PFSK-1 (cell line): ENCODE results near the gene RBM20.

Experiments used
- FOXP2 ChIP-seq: optimal IDR thresholded peaks from 2 replicates; pipeline ENCODE3; 2011; ENCODE audit warnings: borderline replicate concordance, control low read depth, inconsistent platforms; ENCODE audit not compliant: insufficient read depth; ENCODE audit errors: extremely low read length, extremely low read depth
- POLR2AphosphoS5 ChIP-seq: IDR thresholded peaks from 2 replicates; pipeline ENCODE4 v1.6.1; 2012; ENCODE audit warnings: low read depth, mild to moderate bottlenecking, control low read depth, low read length, moderate library complexity
- SIN3A ChIP-seq: IDR thresholded peaks from 2 replicates; pipeline ENCODE4 v1.6.1; 2012; ENCODE audit warnings: mild to moderate bottlenecking, low read length, moderate library complexity, borderline replicate concordance; ENCODE audit not compliant: insufficient read depth
- TAF1 ChIP-seq: IDR thresholded peaks from 2 replicates; pipeline ENCODE4 v1.6.1; 2012; ENCODE audit warnings: low read length, control low read depth, borderline replicate concordance; ENCODE audit not compliant: insufficient read depth
- TF ChIP-seq, protein P1 (sequence below), 2 experiments: IDR thresholded peaks; 2 replicates each; pipeline versions ENCODE4 v1.6.1 to v1.8.0; 2011 to 2012; ENCODE audit warnings: low read depth in 2 of 2, low read length in 2 of 2, control low read depth in 1 of 2, inconsistent platforms in 1 of 2, mild to moderate bottlenecking in 1 of 2, moderate library complexity in 1 of 2; ENCODE audit not compliant: insufficient read depth in 1 of 2

Gene RBM20

DNA sequence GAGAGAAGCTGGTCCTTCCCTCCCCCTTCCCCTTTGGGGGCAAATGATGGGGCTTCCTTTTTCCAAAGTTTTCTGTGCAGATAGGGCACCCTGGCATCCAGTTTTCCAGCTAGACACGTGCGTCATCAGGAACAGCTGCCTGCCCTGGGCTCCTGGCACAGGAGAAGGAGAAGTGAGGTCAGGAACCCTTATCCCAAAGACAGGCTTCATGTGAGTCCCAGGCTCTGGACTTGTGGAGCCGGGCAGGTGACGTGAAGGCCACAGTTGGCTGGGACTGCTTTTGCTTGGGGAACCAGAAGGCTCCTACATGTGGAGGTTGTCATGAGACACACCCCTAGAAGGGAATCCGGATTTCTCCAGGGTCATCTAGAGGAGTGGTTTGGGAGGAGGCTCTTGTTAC is 66.5 kb downstream of the RBM20 start:
- no peak for TF ChIP-seq FOXP2
- TF ChIP-seq SIN3A: no peak
- TF ChIP-seq POLR2AphosphoS5: no peak
- TF ChIP-seq, protein P1, sequence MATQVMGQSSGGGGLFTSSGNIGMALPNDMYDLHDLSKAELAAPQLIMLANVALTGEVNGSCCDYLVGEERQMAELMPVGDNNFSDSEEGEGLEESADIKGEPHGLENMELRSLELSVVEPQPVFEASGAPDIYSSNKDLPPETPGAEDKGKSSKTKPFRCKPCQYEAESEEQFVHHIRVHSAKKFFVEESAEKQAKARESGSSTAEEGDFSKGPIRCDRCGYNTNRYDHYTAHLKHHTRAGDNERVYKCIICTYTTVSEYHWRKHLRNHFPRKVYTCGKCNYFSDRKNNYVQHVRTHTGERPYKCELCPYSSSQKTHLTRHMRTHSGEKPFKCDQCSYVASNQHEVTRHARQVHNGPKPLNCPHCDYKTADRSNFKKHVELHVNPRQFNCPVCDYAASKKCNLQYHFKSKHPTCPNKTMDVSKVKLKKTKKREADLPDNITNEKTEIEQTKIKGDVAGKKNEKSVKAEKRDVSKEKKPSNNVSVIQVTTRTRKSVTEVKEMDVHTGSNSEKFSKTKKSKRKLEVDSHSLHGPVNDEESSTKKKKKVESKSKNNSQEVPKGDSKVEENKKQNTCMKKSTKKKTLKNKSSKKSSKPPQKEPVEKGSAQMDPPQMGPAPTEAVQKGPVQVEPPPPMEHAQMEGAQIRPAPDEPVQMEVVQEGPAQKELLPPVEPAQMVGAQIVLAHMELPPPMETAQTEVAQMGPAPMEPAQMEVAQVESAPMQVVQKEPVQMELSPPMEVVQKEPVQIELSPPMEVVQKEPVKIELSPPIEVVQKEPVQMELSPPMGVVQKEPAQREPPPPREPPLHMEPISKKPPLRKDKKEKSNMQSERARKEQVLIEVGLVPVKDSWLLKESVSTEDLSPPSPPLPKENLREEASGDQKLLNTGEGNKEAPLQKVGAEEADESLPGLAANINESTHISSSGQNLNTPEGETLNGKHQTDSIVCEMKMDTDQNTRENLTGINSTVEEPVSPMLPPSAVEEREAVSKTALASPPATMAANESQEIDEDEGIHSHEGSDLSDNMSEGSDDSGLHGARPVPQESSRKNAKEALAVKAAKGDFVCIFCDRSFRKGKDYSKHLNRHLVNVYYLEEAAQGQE (IDR thresholded peaks at IDR 0.05; ENCODE audit: insufficient read depth in 1 of 2, low read depth in 2 of 2, low read length in 2 of 2): no peak
- no peak for TF ChIP-seq TAF1

DNA sequence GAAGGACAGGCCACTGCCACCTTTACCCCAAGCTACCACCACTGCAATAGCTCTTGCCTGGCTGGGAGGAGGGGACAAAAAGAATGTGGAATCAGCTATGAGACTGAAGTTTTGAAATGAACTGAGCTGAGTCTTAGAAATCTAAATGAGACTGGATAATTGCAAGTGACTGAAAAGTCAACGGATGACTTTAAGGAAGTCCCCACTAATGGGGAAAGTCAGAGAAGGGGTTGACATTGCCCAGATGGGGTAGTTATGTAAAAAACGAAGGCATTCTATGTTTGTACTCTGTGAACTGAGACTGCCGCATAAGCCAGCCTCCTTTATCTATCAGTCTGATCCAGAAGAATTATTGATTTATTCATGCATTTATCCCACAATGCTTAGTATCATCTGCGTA is 67.2 kb downstream of the RBM20 start:
- TF ChIP-seq FOXP2 (no peak), TAF1 (no peak), SIN3A (no peak), POLR2AphosphoS5 (no peak)
- TF ChIP-seq, protein P1 (IDR thresholded peaks at IDR 0.05; ENCODE audit: insufficient read depth in 1 of 2, low read depth in 2 of 2, low read length in 2 of 2): no peak

GRCh38 chr10:110714356-110714755 is 70.2 kb downstream of the RBM20 start:
- TF ChIP-seq FOXP2: no peak
- no peak for TF ChIP-seq POLR2AphosphoS5
- TF ChIP-seq, protein P1 (IDR thresholded peaks at IDR 0.05; ENCODE audit: insufficient read depth in 1 of 2, low read depth in 2 of 2, low read length in 2 of 2): no peak
- TF ChIP-seq TAF1: no peak

- TF ChIP-seq, protein P1 (IDR thresholded peaks at IDR 0.05; ENCODE audit: insufficient read depth in 1 of 2, low read depth in 2 of 2, low read length in 2 of 2): no peak
- TF ChIP-seq SIN3A: no peak
- TF ChIP-seq POLR2AphosphoS5: no peak
- no peak for TF ChIP-seq TAF1
- TF ChIP-seq FOXP2: no peak
These were observed 73.8 kb downstream of the RBM20 start for GRCh38 chr10:110717781-110718589.

- TF ChIP-seq TAF1 (no peak), POLR2AphosphoS5 (no peak), SIN3A (no peak), FOXP2 (no peak)
- TF ChIP-seq, protein P1 (IDR thresholded peaks at IDR 0.05; ENCODE audit: insufficient read depth in 1 of 2, low read depth in 2 of 2, low read length in 2 of 2): no peak
These were observed 77.4 kb downstream of the RBM20 start for GRCh38 chr10:110721406-110722038.
